Spleen (tissue), 11 donors: ENCODE measurements around the gene MCF2L. TPM values are rescaled to one million over a fixed set of nuclear protein-coding genes. Genes with fewer than 3 reads are reported as not detected.

Experiments
- DNase-seq: peaks from one replicate; pipeline ENCODE4 v3.0.0-alpha.2; 2020
- H3K27ac ChIP-seq, 8 donors: fragments of 200-600 bp; sonication (generic) in 7 of 8; 1 replicate in 4 of 8; 2 replicates in 4 of 8; pipeline versions ENCODE4 v1.5.0 to v1.8.0; 2016 to 2021; ENCODE audit warnings: inconsistent platforms in 4 of 8, mild to moderate bottlenecking in 4 of 8, moderate library complexity in 1 of 8
- H3K27me3 ChIP-seq, 7 donors: fragments of 200-600 bp; sonication (generic) in 6 of 7; replicated peaks in 1 of 7; 1 replicate in 4 of 7; 2 replicates in 3 of 7; pipeline versions ENCODE4 v1.5.0 to v1.8.0; 2016 to 2021; ENCODE audit warnings: inconsistent platforms in 3 of 7, mild to moderate bottlenecking in 1 of 7
- H3K36me3 ChIP-seq, 6 donors: fragments of 200-600 bp; sonication (generic) in 5 of 6; 1 replicate in 4 of 6; 2 replicates in 2 of 6; pipeline versions ENCODE4 v1.5.0 to v1.8.0; 2016 to 2021; ENCODE audit warnings: inconsistent platforms in 2 of 6
- H3K4me1 ChIP-seq, 6 donors: fragments of 200-600 bp; sonication (generic) in 5 of 6; 1 replicate in 3 of 6; 2 replicates in 3 of 6; pipeline versions ENCODE4 v1.5.0 to v1.8.0; 2016 to 2021; ENCODE audit warnings: inconsistent platforms in 3 of 6
- H3K4me3 ChIP-seq, 8 donors: fragments of 200-600 bp; sonication (generic) in 7 of 8; 1 replicate in 4 of 8; 2 replicates in 4 of 8; pipeline versions ENCODE4 v1.5.0 to v1.8.0; 2016 to 2021; ENCODE audit warnings: inconsistent platforms in 4 of 8, mild to moderate bottlenecking in 4 of 8, moderate library complexity in 2 of 8
- H3K9me3 ChIP-seq, 8 donors: fragments of 200-600 bp; sonication (generic) in 7 of 8; 1 replicate in 4 of 8; 2 replicates in 4 of 8; pipeline versions ENCODE4 v1.5.0 to v1.8.0; 2016 to 2021; ENCODE audit warnings: inconsistent platforms in 4 of 8
- CTCF ChIP-seq, 11 experiments: fragments of 200-600 bp in 7 of 11; fragments of 450-650 bp in 4 of 11; sonication (generic) in 4 of 11; IDR thresholded peaks in 8 of 11; conservative IDR thresholded peaks in 3 of 11; 1 replicate in 7 of 11; 2 replicates in 4 of 11; pipeline versions ENCODE4 v1.4.0 to v1.8.0; 2016 to 2021; ENCODE audit warnings: antibody characterized with exemption in 11 of 11, inconsistent platforms in 4 of 11, mild to moderate bottlenecking in 1 of 11
- POLR2A ChIP-seq, 3 donors: fragments of 450-650 bp; IDR thresholded peaks; one replicate each; pipeline ENCODE4 v1.5.1; 2017; ENCODE audit warnings: antibody characterized with exemption in 3 of 3, mild to moderate bottlenecking in 1 of 3
- POLR2AphosphoS5 ChIP-seq, 3 donors: sonication (generic); formaldehyde crosslinking; IDR thresholded peaks; one replicate each; pipeline ENCODE4 v1.5.1; 2017; ENCODE audit warnings: antibody characterized with exemption in 3 of 3
- WGBS, 5 donors: extraction: QIAGEN DNeasy Blood & Tissue Kit in 3 of 5; methylation state at CpG; one replicate each; pipeline versions ENCODE4 v1.1.5 to v1.1.7; 2013 to 2018; 5-methylcytosine and 5-hydroxymethylcytosine counted together
- intact Hi-C: fragments of 100-400 bp; cut with DNase I; formaldehyde crosslinking; loops from one replicate; pipeline ENCODE4 v1.15.0; 2023; ENCODE audit warnings: low total_unique reads
- polyA plus RNA-seq, 3 donors: library from polyadenylated mRNA; stranded (reverse); fragments of 200-250 nt; gene quantifications; one replicate each; pipeline ENCODE4 v1.2.1, GENCODE V29; 2013
- total RNA-seq, 7 donors: library from RNA; depleted of rRNA in 3 of 7; stranded (reverse); fragments of >200 nt in 3 of 7; fragmentation: NEBNext Ultra II Directional in 4 of 7; extraction: Animal tissue kit (Norgen Biotek cat#: 25700) in 4 of 7; gene quantifications; one replicate each; pipeline versions ENCODE4 v1.1.0 to v1.2.1, GENCODE V29; 2016 to 2021
- donor health status: healthy with polysubstance abuse.
- donor health status: DM: no; HTN: no; CAD: no; lungs with moderate emphysema.
- donor health status: DM: no; HTN: no; CAD: no.
- donor health status: Bipolar disorder and iron deficiency.
- donor health status: healthy.
- donor health status: DM: no; HTN: no; CAD: no.
- donor health status: DM: yes; HTN: yes; CAD: no.

The MCF2L gene
- total and polyA plus RNA-seq, 10 donors = 4.3 to 21.4 (median 13.0) TPM

- no peak for DNase-seq
- intact Hi-C loops = no loop called here
- H3K27me3 ChIP-seq = no peaks in the 10 kb centered on the region
- WGBS, 5 donors = 82 to 92% (median 87%) methylated on average over 6 to 20 of the region's 20 CpGs
- H3K9me3 ChIP-seq = peaks cover 0 to 5% (median 0%) of the 10 kb centered on the region in 8 donors
- H3K36me3 ChIP-seq = no peaks in the 10 kb centered on the region
- no peak overlapping the region for H3K27ac ChIP-seq
- H3K4me1 ChIP-seq = peaks cover 0 to 33% (median 19%) of the 10 kb centered on the region in 6 donors
- TF ChIP-seq POLR2AphosphoS5 (IDR thresholded peaks at IDR 0.05) = no peak
- no peak overlapping the region for H3K4me3 ChIP-seq
Measured at GRCh38 chr13:112986470-112986869, 17.5 kb downstream of the MCF2L start.

- Histone ChIP-seq H3K27ac (no peak overlapping the region), H3K9me3 (peaks cover 0 to 5% (median 0%) of the 10 kb centered on the region in 8 donors), H3K4me3 (no peak overlapping the region), H3K36me3 (no peaks in the 10 kb centered on the region), H3K4me1 (peaks cover 0 to 31% (median 15%) of the 10 kb centered on the region in 6 donors), H3K27me3 (no peaks in the 10 kb centered on the region)
- TF ChIP-seq POLR2AphosphoS5 (IDR thresholded peaks at IDR 0.05) (no peak), POLR2A (IDR thresholded peaks at IDR 0.05) (no peak), CTCF (IDR thresholded peaks at IDR 0.05 in 8 of 11, conservative IDR thresholded peaks at IDR 0.05 in 3 of 11) (no peak)
- intact Hi-C loops = no loop called here
- 69 to 84% (median 72%) methylated on average over 20 to 29 of the region's 29 CpGs for WGBS, 5 donors
- DNase-seq = no peak
Measured at GRCh38 chr13:112986946-112987681, 18.1 kb downstream of the MCF2L start.

GRCh38 chr13:112987682-112988024, 18.6 kb downstream of the MCF2L start:
- Histone ChIP-seq H3K4me1 (peaks cover 0 to 28% (median 10%) of the 10 kb centered on the region in 6 donors), H3K9me3 (peaks cover 0 to 5% (median 0%) of the 10 kb centered on the region in 8 donors), H3K27me3 (no peaks in the 10 kb centered on the region), H3K27ac (no peak overlapping the region), H3K4me3 (no peak overlapping the region), H3K36me3 (no peaks in the 10 kb centered on the region)
- WGBS, 5 donors = 64 to 86% (median 86%) methylated on average over 7 of the region's 7 CpGs
- TF ChIP-seq POLR2AphosphoS5 (IDR thresholded peaks at IDR 0.05) = no peak
- no peak for TF ChIP-seq POLR2A (IDR thresholded peaks at IDR 0.05)
- no peak for TF ChIP-seq CTCF (IDR thresholded peaks at IDR 0.05 in 8 of 11, conservative IDR thresholded peaks at IDR 0.05 in 3 of 11)
- intact Hi-C loops = no loop called here
- DNase-seq = no peak

GRCh38 chr13:112990783-112991182, 21.8 kb downstream of the MCF2L start:
- Histone ChIP-seq H3K4me1 (peaks cover 0 to 5% (median 0%) of the 10 kb centered on the region in 6 donors), H3K9me3 (peaks cover 0 to 5% (median 0%) of the 10 kb centered on the region in 8 donors), H3K27ac (no peak overlapping the region), H3K27me3 (peaks cover 0 to 25% (median 0%) of the 10 kb centered on the region in 7 donors), H3K36me3 (no peaks in the 10 kb centered on the region), H3K4me3 (no peak overlapping the region)
- TF ChIP-seq POLR2A (IDR thresholded peaks at IDR 0.05) = no peak
- no peak for TF ChIP-seq POLR2AphosphoS5 (IDR thresholded peaks at IDR 0.05)
- TF ChIP-seq CTCF (IDR thresholded peaks at IDR 0.05 in 8 of 11, conservative IDR thresholded peaks at IDR 0.05 in 3 of 11) = no peak
- DNase-seq = no peak
- 58 to 82% (median 79%) methylated on average over 7 to 8 of the region's 8 CpGs for WGBS, 5 donors
- intact Hi-C loops = no loop called here
